A172 (cell line): ENCODE data around the gene CMPK1. TPM values are rescaled to one million over a fixed set of nuclear protein-coding genes. Genes with fewer than 3 reads are reported as not detected.

Experiments
- DNase-seq: peaks from one replicate; pipeline ENCODE4 v3.0.0-alpha.2; 2015; ENCODE audit warnings: low spot score
- total RNA-seq: library from RNA; depleted of rRNA; stranded (reverse); fragments of >200 nt; shearing (Covaris generic); gene quantifications from 2 replicates; pipeline ENCODE4 v1.2.3, GENCODE V29; 2014

Gene CMPK1
- total RNA-seq, 1 experiment from 2014 or later: 111 TPM

DNA sequence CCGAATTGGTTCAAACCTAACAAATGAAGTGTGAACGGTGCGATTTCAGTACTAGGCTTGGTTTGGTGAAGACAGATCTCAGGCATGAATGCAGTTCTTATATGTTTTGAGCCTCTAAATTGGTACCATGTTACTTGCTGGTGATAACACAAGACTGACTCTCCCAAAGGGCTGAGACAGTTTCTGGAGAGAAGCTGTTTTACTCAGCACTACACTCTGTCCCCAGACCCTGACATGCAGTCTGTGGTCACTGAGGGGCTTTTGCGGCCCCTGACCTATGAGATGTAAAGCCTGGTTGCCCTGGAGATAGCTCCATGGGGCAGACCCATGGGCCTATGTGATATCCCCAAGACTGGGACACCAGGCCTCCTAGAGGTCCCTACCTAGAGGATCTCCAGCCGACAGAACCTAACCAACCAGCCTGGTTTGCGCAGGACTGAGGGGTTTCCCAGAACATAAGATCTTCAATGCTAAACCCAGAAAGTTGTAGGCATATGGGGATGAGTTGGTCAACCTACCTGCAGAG is 63.1 kb downstream of the CMPK1 start:
- DNase-seq: no peak

- no peak for DNase-seq
Observed at GRCh38 chr1:47399138-47399845, 65.7 kb downstream of the CMPK1 start.

- DNase-seq: no peak
Observed at GRCh38 chr1:47399846-47400155, 66.2 kb downstream of the CMPK1 start.

- no peak for DNase-seq
Observed at GRCh38 chr1:47401761-47402160, 68.2 kb downstream of the CMPK1 start.

- DNase-seq: no peak
Observed at GRCh38 chr1:47402591-47402990, 69.0 kb downstream of the CMPK1 start.

DNA sequence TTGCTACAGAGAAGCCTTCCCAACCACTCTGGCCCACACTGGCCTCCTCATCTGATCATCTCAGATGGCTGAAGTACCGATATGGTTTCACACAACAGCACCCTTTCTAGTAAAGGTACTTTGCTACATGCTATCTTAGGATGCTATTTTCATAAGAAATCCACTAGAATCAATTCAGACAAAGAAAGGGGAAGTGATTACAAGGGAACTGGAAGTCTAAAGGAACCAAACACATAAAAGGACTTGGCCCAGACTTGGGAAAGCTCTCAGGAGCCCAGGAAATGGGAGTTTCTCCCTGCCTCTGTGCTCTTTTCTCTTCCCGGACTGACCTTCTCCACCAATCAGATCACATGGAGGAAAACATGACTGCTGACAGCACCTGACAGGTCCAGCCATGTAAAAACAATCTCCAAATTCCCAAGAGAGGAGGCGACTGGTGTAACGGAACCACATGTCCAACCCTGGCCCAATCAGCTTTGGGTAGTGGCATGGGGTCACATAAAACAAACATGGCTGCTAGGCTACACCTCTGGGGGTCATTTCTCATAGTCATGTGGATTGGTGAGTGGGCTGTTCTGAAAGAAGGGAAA is 69.8 kb downstream of the CMPK1 start:
- DNase-seq: no peak

- DNase-seq: no peak
Observed at GRCh38 chr1:47405697-47406096, 72.1 kb downstream of the CMPK1 start.

GRCh38 chr1:47406966-47407365 is 73.4 kb downstream of the CMPK1 start:
- no peak for DNase-seq

GRCh38 chr1:47407481-47407880 is 73.9 kb downstream of the CMPK1 start:
- no peak for DNase-seq

DNA sequence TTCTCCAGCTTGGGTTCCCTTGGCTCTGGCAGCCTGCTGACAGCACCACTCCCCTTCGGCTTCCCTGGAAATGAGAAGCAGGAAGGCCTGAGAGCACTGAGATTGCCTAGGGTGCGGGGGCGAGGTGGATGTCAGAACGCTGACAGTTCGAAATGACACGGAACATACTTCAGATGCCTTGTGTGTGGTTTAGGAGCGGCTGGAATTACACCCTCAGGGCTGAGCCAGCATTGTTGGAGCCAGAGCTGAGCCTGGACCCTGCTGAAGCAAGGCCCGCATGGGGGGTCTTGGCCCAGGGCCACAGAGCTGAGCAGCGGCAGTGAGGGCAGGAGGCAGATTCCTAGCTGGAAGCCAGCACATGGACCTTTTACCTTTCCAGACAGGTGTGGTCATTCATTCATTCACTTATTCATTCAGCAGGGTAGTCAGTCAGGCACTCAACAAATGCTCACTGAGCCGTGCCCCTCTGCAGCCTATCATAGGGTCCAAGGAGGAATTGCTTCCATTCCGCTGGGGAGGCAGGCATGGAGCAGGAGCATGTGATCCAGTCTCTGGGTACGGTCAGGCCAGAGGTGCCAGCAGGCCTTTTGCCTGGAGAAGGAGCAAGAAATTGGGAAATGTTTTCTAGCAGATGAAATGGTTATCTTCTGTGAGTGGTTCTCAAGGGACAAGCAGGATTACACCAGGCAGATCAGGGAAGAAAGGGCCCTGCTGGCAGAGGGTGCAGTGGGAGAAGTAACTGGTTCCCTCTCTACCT is 75.9 kb downstream of the CMPK1 start:
- no peak for DNase-seq

DNA sequence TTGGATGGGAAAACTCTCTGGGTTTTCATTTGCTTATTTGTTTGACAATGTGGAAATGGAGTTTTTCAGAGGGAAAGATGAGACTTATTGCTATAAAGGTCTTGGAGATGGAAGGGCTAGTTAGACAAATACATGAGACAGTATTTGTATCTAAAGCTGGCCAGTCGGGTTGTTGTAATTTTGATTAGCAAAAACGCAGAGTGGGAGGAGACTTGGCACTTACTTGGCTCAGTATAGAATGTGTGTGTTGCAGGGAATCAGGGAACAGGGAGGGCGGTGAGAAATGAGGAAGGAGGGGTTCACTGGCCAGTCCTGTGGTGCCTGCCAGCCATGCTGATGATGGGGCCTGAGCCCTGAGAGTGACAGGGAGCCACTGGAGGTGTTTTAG is 76.5 kb downstream of the CMPK1 start:
- no peak for DNase-seq

- DNase-seq: no peak
Observed at GRCh38 chr1:47411436-47411835, 77.8 kb downstream of the CMPK1 start.

- DNase-seq: no peak
Observed at GRCh38 chr1:47412437-47412836, 78.8 kb downstream of the CMPK1 start.

- no peak for DNase-seq
Observed at GRCh38 chr1:47415728-47416318, 82.2 kb downstream of the CMPK1 start, which contains the start of gene FOXE3. TSS of gene FOXE3 (plus strand) at chr1:47416285. CDS start at chr1:47416316, 31 bp downstream.

DNA sequence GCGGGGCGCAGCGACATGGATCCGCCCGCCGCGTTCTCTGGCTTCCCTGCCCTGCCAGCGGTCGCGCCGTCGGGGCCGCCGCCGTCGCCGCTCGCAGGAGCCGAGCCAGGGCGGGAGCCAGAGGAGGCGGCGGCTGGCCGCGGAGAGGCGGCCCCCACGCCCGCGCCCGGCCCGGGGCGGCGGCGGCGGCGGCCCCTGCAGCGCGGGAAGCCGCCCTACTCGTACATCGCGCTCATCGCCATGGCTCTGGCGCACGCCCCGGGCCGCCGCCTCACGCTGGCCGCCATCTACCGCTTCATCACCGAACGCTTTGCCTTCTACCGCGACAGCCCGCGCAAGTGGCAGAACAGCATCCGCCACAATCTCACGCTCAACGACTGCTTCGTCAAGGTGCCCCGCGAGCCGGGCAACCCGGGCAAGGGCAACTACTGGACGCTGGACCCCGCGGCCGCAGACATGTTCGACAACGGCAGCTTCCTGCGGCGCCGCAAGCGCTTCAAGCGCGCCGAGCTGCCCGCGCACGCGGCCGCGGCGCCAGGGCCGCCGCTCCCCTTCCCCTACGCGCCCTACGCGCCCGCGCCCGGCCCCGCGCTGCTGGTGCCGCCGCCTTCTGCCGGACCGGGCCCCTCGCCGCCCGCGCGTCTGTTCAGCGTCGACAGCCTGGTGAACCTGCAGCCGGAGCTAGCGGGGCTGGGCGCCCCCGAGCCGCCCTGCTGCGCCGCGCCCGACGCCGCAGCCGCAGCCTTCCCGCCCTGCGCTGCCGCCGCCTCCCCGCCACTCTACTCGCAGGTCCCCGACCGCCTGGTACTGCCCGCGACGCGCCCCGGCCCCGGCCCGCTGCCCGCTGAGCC is 83.0 kb downstream of the CMPK1 start:
- DNase-seq: no peak

DNA sequence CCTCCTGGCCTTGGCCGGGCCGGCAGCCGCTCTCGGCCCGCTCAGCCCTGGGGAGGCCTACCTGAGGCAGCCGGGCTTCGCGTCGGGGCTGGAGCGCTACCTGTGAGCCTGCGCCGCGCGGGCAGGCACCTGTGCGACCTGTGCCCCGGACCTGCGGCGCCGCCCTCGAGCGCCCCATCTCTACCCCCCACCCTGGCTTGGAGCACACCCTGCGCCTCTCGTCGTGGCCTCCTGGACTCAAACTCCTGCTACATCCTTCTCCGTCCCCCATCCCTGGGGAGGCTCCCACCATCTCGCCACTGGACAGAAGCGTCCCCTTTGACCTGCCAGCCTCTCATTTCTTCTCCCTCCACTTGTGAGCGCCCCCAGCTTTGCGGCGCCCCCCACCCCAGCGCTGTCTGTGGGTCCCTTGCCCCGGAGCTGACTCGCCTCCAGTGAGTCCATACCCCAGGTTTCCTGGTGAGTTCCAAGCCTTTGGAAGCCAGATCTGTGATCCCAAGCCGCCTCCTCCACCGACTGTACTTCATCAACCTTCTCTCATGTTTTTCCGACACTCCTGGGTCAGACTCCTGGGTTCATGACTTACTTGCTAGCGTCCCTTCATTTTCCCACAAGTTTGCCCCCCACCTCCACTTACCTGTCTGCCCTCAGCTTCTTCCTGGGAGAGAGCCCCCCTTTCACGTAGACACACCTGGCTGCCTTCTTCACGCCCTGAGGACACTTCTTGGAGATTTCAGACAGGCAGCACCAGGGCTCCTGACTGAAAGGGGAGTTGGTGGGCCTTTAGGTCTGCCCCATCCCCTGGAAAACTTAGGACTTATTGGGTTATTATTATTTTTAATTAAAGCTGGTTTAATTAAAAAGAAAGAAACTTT is 83.8 kb downstream of the CMPK1 start:
- no peak for DNase-seq

DNA sequence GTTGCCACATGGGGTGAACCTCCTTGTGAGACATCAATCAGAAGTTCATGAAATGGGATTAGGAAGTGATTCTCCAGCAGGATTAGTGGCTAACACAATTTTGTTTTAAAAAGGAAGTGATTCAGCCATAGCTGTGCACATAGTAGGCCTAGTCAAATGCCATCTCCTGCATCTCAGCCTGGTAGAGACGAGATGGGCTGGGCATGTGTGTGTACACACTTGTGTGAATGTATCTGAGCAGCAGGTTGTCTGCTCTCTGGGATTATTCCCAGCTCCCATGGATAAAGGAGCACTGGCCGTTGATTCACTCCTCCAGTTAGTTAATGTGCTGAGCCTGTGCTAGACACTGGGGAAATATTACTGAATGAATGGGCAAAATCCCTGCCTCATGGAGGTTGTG is 84.5 kb downstream of the CMPK1 start:
- DNase-seq: no peak

GRCh38 chr1:47418681-47419325 is 85.2 kb downstream of the CMPK1 start:
- no peak for DNase-seq

DNA sequence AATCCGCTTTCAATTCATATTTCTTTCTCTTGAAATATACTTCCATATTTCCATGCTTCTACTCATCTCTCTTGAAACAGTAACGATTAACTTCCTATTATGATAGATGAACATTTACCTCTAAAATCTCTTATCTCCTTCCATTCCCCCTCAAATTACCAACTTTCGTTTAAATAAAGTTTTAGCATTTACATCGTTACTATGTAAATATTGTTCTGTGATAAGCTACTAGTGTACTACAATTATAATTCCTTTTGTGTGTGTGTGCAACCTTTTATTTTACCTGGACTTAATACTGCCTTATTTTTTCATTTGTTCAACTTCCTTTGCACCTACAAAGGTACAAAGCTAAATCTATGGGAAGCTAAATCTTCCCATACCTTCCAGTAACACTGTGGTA is 87.0 kb downstream of the CMPK1 start:
- no peak for DNase-seq

GRCh38 chr1:47423872-47424271 is 90.3 kb downstream of the CMPK1 start:
- no peak for DNase-seq
